NCI-H82 treated with DMSO at 0.1 percent for 48 hours (cell line): ENCODE results near the gene KIF3A.

Experiments used
- DNase-seq: peaks from one replicate; lab custom pipeline; 2025; ENCODE audit not compliant: unreplicated experiment; lab: John Stamatoyannopoulos, UW

The KIF3A gene

GRCh38 chr5:132754111-132754510 is 16.8 kb upstream of the KIF3A start:
- no peak for DNase-seq

DNA sequence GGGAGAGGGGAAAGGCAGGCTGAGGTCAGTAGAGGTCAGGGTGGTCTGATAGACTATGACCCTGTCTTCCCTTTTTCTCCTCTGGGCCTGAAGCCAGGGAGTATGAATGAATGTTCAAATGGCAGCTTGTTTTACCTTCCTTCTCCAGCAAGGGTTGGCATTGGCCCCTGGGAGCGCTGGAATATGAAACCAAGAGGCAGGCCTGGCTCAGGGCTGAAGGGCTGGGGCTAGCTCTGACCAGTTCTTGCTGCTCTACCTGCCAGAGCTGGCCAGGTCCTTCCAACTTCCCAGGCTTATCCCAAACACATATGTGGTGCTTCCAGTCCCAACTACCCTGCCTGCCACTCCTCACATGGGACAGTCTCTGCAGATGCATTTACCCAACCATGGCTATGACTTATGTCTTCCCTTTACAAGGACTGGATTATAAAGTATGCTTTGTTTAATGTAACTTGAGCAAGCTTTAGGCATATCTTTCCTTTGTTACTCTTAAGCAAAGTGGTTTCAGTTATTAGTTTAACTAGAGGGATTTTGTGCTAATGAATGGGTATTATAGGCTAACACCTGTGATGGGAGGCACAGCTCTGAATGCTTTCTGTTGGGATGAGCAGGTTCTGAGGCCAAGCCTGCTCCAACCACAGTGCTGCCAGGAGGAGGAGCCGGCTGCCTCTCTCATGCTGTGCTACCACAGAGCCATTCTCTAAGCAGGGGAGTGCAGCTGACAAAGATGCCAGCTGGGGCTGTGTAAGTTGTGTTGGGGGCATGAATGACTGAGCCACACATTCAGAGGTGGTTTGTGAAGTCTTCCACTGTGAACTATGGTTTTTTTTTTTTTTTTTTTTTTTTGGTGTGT is 16.0 kb upstream of the KIF3A start:
- DNase-seq = no peak

DNA sequence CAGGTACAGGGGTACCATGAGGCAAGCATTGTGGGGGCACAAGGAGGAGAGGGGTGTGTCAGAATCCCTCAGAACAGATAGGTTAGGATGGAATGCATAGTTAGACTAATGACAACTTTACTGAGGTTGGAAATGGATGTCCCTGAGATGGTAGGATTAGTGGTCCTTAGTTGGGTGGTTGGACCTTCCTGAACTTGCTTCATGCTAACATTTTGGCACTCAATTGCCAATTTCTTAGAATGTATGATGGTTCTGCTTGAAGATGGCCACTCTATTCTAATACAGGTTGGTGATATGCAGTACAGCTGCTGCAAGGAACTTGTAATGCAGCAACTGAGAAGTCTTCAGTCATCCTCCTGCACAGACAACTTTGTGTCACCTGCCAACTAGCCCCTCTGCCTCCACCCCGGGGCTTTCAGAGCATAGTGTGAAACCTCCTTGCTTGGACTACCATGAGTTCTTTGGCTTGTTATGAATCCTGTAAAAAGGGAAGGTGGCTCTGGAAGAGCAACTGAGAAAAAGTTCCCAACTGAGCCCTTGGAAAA is 15.3 kb upstream of the KIF3A start:
- no peak for DNase-seq

DNA sequence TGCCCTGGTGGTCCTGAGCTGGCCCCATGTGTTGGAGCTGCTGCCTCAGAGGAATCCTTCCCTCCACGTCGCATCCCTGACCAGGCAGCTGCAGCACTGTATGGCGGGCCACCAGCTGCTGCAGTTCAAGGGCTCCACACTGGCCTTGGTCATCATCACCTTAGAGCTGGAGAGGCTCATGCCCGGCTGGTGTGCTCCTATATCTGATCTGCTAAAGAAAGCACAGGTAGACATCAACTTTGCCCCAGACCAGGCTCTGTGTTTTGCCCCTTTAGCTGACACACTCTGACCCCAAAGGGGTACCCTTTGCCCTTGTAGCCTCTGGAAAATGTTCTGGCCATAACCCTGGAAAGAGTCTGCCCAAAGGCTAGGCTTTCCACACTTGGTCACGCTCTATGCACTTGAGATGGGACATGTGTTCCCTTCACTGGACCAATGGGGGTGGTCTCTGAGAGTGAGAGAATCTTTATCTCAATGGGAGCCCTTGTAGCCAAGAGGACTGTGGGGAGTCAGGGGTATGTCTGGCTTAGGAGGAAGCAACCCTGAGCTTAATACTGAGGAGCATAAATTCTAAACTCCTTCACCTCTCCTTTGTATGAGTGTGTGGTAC is 14.7 kb upstream of the KIF3A start:
- no peak for DNase-seq

GRCh38 chr5:132751444-132751843 is 14.1 kb upstream of the KIF3A start:
- DNase-seq = no peak

GRCh38 chr5:132750471-132751230 is 13.3 kb upstream of the KIF3A start:
- DNase-seq = no peak

- no peak for DNase-seq
Observed at GRCh38 chr5:132749506-132749905, 12.2 kb upstream of the KIF3A start.

DNA sequence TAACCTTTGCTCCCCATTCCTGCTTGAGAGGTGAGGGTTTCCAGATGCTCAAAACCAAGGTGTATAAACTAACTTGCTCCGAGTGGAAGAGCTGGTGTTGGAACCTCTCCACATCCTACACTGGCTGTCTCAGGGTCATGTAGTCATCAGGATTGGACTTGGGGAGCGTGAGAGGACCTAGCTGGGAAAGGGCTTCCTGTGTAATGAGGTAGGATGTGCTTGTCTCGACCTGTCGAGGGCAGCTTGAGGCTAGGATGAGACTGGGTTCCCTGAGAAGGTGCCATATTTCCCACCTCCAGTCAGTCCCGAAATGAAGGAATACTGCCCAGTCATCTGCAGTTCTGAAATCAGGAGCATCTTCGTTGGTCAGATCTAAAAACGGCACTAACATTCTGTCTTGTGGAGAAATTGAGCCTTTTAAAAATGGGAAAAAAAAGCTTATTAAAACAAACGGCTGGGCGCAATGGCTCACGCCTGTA is 11.2 kb upstream of the KIF3A start:
- DNase-seq = no peak

DNA sequence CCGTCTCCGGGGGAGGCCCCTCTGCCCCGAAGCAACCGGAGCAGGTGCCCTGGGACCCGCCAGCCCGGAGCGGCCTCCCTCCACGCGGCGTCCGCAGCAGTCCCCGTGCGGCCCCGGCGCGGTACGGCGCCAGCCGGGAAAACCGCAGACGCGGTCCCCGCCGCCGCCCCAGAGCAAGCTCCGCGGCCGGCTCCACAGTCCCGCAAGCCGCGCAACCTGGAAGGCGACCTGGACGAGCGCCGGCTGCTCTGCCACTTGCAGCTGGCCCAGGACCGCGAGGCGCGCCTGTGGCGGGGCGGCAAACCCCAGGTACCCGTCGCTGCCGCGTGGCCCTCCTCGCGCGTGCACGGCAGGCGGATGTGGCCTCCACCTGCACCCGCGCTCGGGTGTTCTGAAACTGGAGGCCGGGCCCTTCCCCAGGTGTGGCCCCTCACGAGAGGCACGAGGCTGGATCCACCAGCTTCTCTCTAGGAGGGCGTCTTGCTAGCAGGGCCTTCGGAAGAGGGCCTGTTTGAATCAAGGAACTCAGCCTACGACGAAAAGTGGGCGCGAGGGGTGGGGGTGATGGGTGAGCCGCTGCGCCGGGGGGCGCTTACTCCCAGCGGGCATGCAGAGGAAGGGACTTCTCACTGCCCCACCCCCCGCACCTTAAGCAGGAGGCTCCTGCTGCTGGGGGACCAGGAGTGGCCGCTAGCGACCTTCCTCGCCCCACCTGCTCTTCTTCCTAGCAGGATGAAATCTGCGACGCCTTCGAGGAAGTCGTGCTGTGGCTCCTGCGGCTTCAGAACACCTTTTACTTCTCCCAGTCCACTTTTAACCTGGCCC is 10.5 kb upstream of the KIF3A start:
- no peak for DNase-seq

DNA sequence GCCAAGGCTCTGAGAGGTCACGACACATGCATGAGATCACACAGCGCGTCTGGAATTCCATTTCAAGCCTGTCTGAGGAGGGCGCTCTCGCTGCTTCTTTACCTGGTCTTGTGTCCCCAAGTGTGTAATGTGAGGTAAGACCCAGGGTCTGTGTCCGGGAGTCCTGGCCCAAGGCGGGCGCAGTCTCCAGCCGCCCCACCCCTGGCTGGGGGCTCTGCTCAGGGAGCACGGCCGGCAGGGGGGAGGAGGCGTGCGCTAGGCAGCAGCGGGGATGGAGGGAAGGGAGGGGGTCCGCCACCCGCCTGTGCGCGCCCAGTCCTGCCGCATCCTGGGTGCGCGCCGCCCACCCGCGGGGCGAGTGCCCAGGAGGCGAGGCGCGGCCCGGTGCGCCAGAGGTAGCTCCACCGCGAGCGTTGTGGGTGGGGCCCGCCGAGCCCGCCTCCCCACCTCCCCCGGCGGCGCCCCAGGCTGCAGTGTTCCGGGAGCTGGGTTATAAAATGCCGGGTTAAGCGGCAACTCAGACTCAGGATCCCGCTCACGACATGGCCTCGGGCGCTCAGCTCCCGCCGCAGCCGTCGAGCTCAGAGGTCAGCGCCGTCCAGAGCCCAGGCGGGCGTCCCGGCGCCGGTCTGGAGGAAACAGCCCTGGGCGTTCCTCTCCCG is 9.7 kb upstream of the KIF3A start, which contains the start of gene CCNI2:
Gene CCNI2, plus strand, starts transcription at position 473 of the 662 bp plus-strand sequence. Its CDS starts 70 bp downstream, at position 543.
- DNase-seq = no peak

DNA sequence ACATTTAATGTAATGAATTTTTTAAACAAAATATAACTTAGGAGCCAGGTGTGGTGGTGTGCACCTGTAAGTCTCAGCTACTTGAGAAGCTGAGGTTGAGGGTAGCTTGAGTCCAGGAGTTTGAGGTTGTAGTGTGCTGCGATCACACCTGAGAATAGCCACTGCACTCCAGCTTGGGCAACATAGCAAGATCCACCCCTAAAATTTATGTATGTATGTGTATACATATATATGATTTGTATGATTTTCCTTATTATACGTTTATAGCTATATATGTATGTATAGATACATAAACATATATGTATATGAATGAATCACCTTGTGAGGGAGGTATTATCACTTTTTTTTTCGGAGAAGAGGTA is 9.2 kb upstream of the KIF3A start:
- DNase-seq = no peak

- no peak for DNase-seq
Observed at GRCh38 chr5:132744659-132745058, 7.3 kb upstream of the KIF3A start.

DNA sequence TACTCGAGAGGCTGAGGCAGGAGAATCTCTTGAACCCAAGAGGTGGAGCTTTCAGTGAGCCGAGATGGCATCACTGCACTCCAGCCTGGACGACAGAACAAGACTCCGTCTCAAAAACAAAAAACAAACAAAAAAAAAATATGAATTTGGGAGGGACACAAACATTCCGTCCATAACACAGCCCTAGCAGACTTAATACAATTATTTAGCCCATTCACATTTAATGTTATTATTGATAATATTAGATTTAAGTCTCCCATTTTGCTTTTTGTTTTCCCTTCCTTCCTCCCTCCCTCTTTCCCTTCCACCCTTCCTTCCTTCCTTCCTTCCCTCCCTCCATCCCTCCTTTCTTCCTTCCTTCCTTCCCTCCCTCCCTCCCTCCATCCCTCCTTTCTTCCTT is 5.3 kb upstream of the KIF3A start:
- no peak for DNase-seq

DNA sequence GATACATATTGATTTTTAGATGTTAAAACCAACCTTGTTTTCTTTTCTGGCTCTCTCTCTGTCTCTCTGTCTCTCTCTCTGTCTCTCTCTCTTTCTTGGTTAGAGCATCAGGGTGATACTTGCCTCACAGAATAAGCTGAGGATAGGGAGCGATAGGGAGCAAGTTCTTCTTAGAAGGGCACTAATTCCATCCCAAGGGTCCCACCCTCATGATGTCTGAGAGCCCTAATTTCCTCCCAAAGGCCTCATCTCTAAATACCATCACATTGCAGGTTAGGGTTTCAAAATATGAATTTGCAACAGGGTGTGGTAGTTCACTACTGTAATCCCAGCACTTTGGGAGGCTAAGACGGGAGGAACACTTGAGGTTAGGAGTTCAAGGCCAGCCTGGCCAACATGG is 4.8 kb upstream of the KIF3A start:
- DNase-seq = no peak

GRCh38 chr5:132739232-132739631 is 1.9 kb upstream of the KIF3A start:
- DNase-seq = no peak

GRCh38 chr5:132737982-132738681 is 786 bp upstream of the KIF3A start:
- DNase-seq = no peak

DNA sequence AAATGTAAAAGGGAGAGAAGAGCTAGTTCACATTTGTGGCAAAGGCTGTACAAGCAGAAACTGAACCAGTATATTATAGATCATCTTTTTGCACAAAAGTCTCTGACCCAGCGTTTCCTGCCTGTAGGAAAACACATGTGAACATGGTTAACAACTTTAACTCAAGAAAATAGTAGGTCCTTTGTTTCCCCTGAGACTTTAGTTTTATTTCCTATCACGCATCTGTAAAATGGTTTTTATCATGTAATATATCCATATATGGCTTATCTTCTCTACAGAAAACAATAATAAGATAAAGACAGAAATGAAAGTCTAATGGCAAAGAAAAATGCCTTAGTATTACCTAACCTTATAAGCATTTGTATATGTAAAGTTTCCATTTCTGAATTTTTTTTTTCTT is 2.7 kb downstream of the KIF3A start:
- no peak for DNase-seq

DNA sequence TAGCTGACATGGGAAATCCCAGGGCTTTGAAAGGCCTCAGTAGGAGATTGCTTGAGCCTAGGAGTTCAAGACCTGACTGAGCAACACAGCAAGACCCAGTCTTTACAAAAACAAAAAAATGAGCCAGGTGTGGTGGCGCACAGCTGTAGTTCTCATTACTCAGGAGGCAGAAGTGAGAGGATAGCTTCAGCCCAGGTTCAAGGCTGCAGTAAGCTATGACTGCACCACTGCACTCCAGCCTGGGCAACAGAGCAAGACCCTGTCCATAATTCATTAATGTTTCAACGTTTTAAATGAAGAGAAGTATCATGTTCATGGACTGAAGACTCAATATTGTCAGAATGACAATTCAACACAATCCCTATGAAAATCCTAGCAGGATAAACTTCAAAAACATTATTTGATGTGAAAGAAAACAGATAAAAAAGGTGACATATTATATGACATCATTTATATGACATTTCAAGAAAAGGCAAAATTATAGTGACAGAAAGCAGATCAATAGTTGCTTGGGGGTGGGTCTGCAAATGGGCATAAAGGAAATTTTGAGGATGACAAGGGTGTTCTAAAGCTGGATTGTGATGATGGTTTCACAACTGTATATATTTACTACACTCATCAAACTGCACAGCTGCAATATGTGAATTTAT is 3.7 kb downstream of the KIF3A start:
- DNase-seq = no peak

- no peak for DNase-seq
Observed at GRCh38 chr5:132729896-132730295, 7.5 kb downstream of the KIF3A start.
